Stimulated activated CD4-positive, alpha-beta T cell treated with anti-CD3 and anti-CD28 coated beads, Interleukin-12 subunit alpha, Interleukin-12 subunit beta, amount 100 ng/mL, for 48 hours (primary cell): ENCODE measurements around the gene ADAMTS9.

Source experiments
- DNase-seq, 3 donors: peaks; one replicate each; pipeline ENCODE4 v3.0.0-alpha.2; 2020; ENCODE audit warnings: low read depth in 2 of 3, low spot score in 1 of 3

The ADAMTS9 gene

GRCh38 chr3:64576211-64576775, 111.5 kb downstream of the ADAMTS9 start:
- DNase-seq = no peak

- no peak for DNase-seq
Observed at GRCh38 chr3:64575211-64575844, 112.5 kb downstream of the ADAMTS9 start.

GRCh38 chr3:64574194-64574593, 113.6 kb downstream of the ADAMTS9 start:
- DNase-seq = no peak

DNA sequence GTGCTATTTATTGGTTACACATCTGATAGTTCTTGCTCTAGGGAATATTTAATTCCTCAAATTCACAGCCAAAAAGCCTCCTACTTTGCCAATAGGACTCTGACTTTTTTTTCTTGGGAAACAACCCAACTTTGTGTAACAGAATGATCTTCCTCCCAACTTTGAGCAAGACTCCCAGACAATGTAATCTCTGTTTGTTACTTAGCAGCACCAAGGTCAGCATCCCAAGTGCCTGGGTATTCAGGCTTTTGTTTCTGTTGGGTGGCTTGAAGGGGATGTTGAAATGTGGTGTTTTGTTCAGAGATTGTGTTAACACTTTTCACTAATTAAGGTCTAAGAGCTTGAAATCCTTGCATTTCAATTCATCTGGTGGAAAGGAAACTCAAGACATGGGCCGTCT, 115.8 kb downstream of the ADAMTS9 start:
- no peak for DNase-seq

DNA sequence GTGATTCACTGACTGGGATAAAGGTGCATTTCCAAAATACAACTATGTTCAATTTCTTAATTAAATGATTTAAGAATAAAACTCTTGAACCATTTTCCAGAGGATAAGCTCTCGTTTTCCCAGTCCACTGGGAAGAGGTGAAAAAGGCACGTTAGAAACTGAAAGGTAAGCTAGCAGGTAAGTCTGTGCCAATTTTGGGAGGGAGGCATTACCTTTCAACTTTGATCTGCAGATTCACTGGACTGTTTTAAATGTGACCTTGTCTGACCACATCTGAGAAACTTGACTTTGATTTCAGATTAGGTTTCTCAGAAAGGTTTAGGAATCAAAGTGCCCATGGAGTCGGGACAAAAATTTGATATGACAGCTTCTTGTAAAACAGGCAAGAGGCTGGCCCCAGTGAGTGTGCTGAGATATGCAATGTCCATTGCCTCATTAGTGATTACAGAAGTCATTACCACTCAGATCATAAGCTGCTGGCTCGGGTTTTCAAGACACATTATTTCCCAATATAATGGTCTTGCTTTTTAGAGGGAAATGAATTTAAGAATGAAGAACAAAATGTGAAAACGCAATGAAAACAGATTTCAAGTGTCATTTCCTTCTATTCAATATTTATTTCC, 118.8 kb downstream of the ADAMTS9 start:
- DNase-seq = no peak

DNA sequence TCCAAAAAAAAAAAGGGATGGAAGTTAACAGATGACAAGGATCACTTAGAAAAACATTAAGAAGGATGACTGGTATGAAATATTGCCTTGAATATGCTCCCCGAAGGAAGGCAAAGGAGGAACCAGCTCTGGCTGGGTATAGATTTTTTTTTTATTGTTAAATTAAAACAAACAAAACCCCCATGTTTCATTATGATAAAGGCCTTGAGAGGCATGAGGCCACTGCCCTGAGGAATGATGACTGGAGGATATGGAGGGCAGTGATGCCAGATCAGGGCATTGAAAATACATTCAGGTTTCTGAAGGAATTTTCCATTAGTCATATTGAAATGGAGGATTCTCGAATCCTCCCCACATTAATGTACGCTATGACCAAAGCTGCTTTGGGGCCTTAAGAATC, 120.9 kb downstream of the ADAMTS9 start:
- DNase-seq = no peak

DNA sequence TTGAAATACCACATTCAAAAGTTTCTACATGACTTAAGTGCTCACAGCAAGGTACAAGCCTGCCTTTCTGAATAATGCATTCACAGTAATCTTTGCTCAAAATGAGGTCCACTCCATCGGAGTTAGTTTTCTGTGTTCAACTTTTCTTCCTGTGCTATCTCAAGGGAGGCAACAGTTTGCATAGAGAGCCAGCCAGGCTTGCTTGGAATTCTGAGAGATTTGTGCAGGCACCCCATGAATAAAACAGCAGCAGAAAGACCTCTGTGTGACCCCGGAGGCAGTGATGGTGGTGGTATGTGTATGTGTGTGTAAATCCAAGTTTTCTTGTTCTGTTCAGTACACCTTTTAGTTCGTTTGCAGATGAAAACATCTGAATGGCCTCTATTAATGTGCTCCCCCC, 124.0 kb downstream of the ADAMTS9 start:
- no peak for DNase-seq

DNA sequence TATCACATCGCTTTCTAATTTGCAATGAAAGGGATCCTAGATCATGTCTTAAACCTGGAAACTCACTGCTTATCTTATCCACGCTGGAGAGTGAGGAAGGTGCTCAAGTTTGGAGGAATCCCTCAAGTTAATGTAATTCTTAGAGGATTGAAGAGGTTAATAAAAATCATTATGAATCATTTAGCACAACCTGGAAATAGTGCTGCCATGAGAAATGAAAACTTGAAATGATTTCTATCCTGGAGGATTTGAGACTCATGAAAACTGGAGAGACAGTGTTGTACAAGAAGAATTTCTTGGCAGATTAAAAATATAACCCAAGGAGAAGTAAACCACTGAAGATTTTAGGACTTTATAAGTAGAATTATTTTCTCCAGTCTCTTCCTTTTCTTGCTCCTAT, 125.9 kb downstream of the ADAMTS9 start:
- no peak for DNase-seq

DNA sequence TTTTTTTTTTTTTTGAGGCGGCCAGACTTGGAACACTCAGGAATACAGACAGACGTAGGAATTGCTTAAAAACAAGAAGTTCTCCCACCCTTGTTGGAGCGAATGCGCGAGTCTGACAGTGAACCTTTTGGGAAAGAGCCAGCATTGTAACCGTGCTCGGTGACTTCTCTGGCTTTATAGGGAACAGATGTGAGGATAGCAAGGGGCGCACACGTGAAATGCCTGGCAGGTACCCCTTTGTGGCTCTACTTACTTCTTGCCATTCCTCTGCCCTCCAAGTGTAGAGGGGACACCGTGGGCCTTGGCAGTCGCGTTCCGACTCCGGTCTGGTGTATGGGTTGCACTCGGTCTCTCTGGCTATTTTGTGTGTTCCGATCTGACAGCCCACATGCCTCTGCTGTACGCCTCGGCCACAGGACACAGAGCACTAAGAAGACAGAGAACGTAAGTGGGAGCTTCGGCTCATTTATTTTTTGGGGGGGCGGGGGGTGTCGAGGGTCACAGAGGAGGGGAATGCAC, 126.4 kb downstream of the ADAMTS9 start:
- DNase-seq = no peak

DNA sequence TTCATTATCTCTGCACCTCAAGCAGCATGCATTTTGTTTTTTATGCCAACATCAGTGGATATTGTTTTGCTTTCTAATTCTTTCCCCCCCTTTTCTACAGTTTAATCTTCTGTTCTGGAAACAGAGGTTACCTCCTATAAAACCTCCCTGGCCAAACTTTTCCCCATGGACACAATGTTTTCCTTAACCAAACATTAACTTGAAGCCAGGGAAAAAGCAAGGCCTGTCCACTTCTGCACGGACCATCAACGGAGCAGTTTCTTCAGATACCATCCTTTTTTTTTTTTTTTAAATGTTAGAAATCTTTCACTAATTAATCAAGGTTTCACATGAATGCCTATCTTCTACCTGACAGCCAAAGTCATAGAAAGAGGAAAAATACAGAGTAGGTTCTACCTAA, 127.0 kb downstream of the ADAMTS9 start:
- no peak for DNase-seq

GRCh38 chr3:64559588-64559987, 128.2 kb downstream of the ADAMTS9 start:
- DNase-seq = no peak

DNA sequence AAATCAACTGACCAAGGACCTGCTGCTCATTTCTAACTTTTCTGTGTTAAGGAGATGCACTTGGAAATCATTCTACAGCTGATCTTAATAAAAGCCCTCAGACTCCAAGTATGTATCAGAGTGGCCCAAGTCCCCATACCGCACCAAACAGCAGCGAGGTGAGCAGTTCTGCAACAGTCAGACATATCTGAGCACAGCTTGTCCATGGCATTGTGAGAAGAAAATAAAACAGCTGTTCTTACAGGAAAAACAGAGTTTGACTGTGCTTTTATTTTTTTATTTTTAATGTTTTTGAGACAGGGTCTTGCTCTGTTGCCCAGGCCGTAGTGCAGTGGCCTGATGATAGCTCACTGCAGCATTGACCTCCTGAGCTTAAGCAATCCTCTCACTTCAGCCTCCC, 131.8 kb downstream of the ADAMTS9 start:
- no peak for DNase-seq

DNA sequence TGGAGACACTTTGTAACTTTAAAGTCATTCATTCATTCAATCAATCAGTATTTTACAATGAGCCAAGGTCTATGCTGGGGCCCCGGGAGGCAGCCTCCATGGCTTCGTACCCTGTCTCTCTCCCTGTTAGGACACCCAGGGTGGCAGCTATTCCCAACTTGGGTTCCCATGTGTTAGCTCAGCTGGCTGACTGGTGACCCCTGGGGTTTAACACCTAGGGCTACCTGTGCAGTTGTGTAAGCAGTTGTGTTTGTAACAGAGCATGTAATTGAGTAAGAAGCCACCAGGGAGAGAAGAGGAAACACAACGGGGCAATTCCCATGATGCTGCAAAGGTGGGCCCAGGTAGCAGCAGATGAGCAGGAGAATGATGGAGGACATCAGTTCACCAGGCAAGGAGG, 132.4 kb downstream of the ADAMTS9 start:
- no peak for DNase-seq

GRCh38 chr3:64554096-64554920, 133.5 kb downstream of the ADAMTS9 start:
- no peak for DNase-seq

DNA sequence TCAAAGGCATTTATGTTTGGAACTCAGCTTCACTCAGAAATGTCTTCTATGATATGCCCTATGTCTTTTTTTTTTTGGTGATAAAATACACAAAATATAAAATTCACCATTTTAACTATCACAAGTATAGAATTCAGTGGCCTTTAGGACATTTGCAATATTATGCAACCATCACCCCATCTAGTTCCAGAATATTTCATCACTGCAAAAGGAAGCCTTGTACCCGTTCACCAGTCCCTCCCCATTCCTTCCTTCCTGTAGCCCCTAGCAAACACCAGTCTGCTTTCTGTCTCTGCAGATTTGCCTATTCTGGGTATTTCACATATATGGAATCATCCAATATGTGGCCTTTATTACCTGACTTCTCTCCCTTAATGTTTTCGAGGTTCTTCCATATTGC, 134.8 kb downstream of the ADAMTS9 start:
- DNase-seq = no peak

- no peak for DNase-seq
Observed at GRCh38 chr3:64552160-64552559, 135.6 kb downstream of the ADAMTS9 start.

DNA sequence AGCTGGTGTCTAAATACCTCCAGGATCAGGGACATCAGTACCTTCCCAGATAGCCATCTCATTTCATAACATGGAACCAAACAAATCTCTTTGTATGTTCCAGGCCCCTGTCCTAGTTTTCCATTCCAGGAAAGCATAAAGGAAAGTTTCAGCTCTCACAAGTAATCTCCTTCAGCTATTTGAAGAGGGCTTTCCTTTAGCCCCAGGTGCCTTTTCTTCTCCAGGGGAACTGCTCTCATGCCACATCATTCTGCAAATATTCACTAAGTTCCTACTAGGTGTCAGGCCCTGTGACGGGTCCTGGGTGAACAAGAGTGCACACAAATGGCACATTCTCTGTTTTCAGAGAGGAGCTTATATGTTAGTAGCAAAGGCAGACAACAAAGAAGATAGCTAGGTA, 136.1 kb downstream of the ADAMTS9 start:
- DNase-seq = no peak

DNA sequence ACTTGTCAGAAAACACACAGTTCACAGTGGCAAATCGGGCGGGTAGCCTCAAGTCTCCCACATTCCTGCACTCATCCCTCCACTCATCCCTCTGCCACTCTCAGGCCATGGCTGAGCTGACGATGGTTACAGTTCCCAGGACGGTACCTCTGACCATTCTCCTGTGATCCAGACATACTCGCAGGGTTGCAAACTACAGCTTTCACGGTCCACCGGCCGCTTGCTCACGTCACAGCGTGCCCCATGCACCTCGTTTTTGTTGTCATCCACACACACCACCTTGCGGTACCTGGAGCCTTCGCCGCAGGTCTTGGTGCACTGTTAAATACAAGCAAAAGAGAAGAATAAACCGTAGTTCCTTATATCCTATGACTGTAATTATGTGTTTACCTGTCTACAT, 137.1 kb downstream of the ADAMTS9 start:
- no peak for DNase-seq

- no peak for DNase-seq
Observed at GRCh38 chr3:64549869-64550268, 137.9 kb downstream of the ADAMTS9 start.

GRCh38 chr3:64548200-64548889, 139.5 kb downstream of the ADAMTS9 start:
- DNase-seq = no peak

DNA sequence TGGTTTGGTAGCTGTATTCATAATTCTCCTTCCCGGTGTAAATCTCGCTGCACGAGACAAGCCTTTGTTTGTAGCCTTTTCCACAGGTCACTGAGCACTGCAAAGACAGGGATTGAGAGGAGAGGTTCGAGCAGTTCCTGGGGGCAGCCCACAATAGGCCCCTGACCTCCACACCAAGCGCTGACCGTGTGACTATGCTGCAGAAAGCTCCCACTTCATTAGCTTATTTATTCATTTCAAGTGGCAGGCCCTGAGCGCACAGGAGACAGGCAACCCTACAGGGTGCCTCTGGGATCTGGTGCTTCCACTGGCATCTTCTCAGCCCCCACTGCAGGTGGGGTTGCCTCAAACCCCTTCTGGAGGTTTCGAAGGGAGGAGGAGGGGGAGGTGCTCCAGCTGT, 140.9 kb downstream of the ADAMTS9 start:
- no peak for DNase-seq
